ENCODE results near the gene ATRN.

The ATRN gene

DNA sequence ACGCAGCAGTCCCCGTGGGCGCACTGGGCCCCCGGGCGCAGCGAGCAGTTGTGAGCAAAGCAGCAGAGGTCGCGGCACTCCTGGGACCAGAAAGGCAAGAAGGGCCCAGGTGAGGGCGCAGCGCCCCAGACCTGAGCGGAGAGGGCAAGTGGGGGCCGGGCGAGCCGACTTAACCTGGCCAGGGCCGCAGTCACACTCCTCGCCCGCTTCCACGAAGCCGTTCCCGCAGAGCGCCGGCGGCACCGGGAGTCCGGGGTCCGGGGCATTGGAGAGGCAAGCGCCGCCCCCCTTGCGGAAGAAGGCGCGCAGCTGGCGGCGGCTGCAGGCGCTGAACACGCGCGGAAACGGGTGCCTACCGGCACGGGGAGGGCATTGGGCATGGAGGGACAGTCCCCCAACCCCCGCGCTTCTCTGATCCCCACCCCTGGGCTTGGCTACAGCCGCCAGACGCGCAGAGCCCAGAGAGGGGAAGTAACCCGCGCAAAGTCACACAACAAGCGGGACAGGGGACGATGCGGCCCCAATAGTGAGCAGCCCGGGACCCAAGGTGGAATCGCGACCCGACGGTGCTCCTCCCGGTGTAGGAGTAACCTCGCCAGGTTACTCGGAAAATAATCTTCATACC lies 201.8 kb downstream of the ATRN start:
- H3K27ac ChIP-seq (ENCODE audit: insufficient read depth in 1 of 2, low read depth in 1 of 2, low read length in 2 of 2, poor library complexity in 1 of 2, severe bottlenecking in 2 of 2) = no peak overlapping the region
- WGBS (ENCODE audit: insufficient coverage) = 2% methylated on average over 54 of the region's 58 CpGs
- H3K4me3 ChIP-seq (ENCODE audit: control insufficient read depth in 1 of 7, extremely low read depth in 1 of 7, insufficient read depth in 4 of 7, low read depth in 2 of 7, low read length in 6 of 7) = peak overlapping the region in 4 of 7 experiments; percentile 42 to 60 (median 52)
- DNase-seq = peak in 2 of 3 donors; percentile 53 to 62
- H3K36me3 ChIP-seq (ENCODE audit: control insufficient read depth in 4 of 4, insufficient read depth in 4 of 4, low read length in 3 of 4) = no peaks in the 10 kb centered on the region
- ChIA-PET CTCF (interaction anchor here (0.6 to 14.4 kb wide), 6 partner anchors 14 to 106 kb away, joined by 3 to 121 read pairs (median 4); partner anchors contain the start of gene SIGLEC1), POLR2A (no interaction called here)
- H3K9me3 ChIP-seq (ENCODE audit: control extremely low read depth in 1 of 5, control insufficient read depth in 4 of 5, insufficient read depth in 2 of 5, low read depth in 1 of 5, low read length in 4 of 5) = no peaks in the 10 kb centered on the region
- peaks cover 0 to 71% (median 19%) of the 10 kb centered on the region in 5 experiments for H3K27me3 ChIP-seq (replicated peaks in 2 of 5; ENCODE audit: control insufficient read depth in 4 of 5, insufficient read depth in 5 of 5, low read length in 4 of 5)
- peaks cover 0 to 14% (median 9%) of the 10 kb centered on the region in 4 experiments for H3K4me1 ChIP-seq (ENCODE audit: control extremely low read depth in 1 of 4, control insufficient read depth in 4 of 4, insufficient read depth in 4 of 4, low read length in 3 of 4)

DNA sequence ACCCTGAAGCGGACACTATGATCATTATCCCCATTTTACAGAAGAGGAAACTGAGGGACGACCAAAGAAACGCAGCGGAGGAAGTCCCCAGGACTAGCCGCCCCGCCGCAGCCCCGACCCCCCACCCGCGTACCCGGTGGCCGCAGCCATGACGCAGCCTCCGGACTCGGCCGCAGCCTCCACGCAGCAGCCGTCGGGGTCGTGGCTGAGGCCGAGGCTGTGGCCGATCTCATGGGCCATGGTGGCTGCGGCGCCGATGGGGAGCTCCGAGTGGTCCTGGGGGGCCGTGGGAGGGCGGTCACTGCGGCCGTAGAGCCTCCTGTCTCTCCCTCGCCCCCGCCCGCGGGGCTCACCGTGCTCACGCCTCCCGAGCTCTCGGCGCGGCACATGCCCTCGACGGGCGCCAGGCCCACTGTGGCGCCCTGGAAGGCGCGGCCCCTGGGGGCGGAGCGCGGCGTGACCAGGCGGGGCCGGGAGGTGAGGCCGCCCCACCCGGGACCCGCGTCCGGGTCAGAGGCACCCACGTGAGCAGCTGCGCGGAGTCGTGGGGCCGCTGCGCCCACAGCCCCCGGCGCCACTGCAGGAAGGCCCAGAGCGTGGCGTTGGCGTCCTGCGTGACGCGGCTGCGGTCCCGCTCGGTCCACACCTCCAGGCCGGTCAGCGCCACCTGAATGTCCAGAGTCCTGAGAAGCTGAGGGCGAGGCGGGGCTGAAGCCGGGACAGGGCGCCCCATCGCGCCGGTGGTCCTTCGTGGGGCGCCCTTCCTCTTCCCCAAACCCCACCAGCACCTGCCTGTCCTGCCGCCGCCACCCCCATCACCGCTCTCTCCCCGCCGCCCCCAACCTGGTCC lies 202.6 kb downstream of the ATRN start:
- H3K27ac ChIP-seq (ENCODE audit: insufficient read depth in 1 of 2, low read depth in 1 of 2, low read length in 2 of 2, poor library complexity in 1 of 2, severe bottlenecking in 2 of 2) = no peak overlapping the region
- peaks cover 0 to 78% (median 23%) of the 10 kb centered on the region in 5 experiments for H3K27me3 ChIP-seq (replicated peaks in 2 of 5; ENCODE audit: control insufficient read depth in 4 of 5, insufficient read depth in 5 of 5, low read length in 4 of 5)
- no peak for DNase-seq
- no peaks in the 10 kb centered on the region for H3K9me3 ChIP-seq (ENCODE audit: control extremely low read depth in 1 of 5, control insufficient read depth in 4 of 5, insufficient read depth in 2 of 5, low read depth in 1 of 5, low read length in 4 of 5)
- WGBS (ENCODE audit: insufficient coverage) = 35% methylated on average over 88 of the region's 90 CpGs
- CTCF ChIA-PET = interaction anchor here (1.3 to 14.4 kb wide), 6 partner anchors 14 to 95 kb away, joined by 4 to 121 read pairs (median 4); partner anchors contain the start of gene SIGLEC1
- H3K4me3 ChIP-seq (ENCODE audit: control insufficient read depth in 1 of 7, extremely low read depth in 1 of 7, insufficient read depth in 4 of 7, low read depth in 2 of 7, low read length in 6 of 7) = peak overlapping the region in 3 of 7 experiments; percentile 48 to 60 (median 57)
- POLR2A ChIA-PET = no interaction called here
- H3K4me1 ChIP-seq (ENCODE audit: control extremely low read depth in 1 of 4, control insufficient read depth in 4 of 4, insufficient read depth in 4 of 4, low read length in 3 of 4) = peaks cover 0 to 14% (median 9%) of the 10 kb centered on the region in 4 experiments
- H3K36me3 ChIP-seq (ENCODE audit: control insufficient read depth in 4 of 4, insufficient read depth in 4 of 4, low read length in 3 of 4) = no peaks in the 10 kb centered on the region

DNA sequence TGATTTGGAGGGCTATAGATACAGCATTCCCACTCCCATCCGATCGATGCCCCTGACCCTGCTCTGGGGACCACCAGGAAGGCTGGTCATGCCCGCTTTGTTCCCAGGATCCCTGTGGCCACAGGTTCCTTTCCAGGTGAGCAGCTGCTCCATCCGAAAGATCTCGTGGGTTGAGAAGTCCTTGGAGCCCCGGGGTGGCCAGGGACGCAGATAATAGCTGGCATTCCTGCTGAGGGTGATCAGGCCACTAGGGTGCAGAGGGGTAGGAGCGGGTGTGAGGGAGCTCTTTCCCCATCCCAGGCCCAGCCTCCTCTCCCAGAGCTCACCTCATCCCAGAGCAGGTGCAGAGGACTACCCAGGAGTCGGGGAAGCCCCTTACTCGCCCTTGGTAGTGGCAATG lies 203.6 kb downstream of the ATRN start:
- 80% methylated on average over 4 of the region's 10 CpGs for WGBS (ENCODE audit: insufficient coverage)
- Histone ChIP-seq H3K27ac (ENCODE audit: insufficient read depth in 1 of 2, low read depth in 1 of 2, low read length in 2 of 2, poor library complexity in 1 of 2, severe bottlenecking in 2 of 2) (no peak overlapping the region), H3K9me3 (ENCODE audit: control extremely low read depth in 1 of 5, control insufficient read depth in 4 of 5, insufficient read depth in 2 of 5, low read depth in 1 of 5, low read length in 4 of 5) (no peaks in the 10 kb centered on the region), H3K27me3 (replicated peaks in 2 of 5; ENCODE audit: control insufficient read depth in 4 of 5, insufficient read depth in 5 of 5, low read length in 4 of 5) (peaks cover 0 to 81% (median 27%) of the 10 kb centered on the region in 5 experiments), H3K4me3 (ENCODE audit: control insufficient read depth in 1 of 7, extremely low read depth in 1 of 7, insufficient read depth in 4 of 7, low read depth in 2 of 7, low read length in 6 of 7) (no peak overlapping the region), H3K4me1 (ENCODE audit: control extremely low read depth in 1 of 4, control insufficient read depth in 4 of 4, insufficient read depth in 4 of 4, low read length in 3 of 4) (peaks cover 0 to 14% (median 9%) of the 10 kb centered on the region in 4 experiments), H3K36me3 (ENCODE audit: control insufficient read depth in 4 of 4, insufficient read depth in 4 of 4, low read length in 3 of 4) (no peaks in the 10 kb centered on the region)
- DNase-seq = no peak
- POLR2A ChIA-PET = no interaction called here
- CTCF ChIA-PET = interaction anchor here (0.9 to 14.4 kb wide), 8 partner anchors 12 to 94 kb away, joined by 3 to 121 read pairs (median 4); partner anchors contain the start of gene SIGLEC1

DNA sequence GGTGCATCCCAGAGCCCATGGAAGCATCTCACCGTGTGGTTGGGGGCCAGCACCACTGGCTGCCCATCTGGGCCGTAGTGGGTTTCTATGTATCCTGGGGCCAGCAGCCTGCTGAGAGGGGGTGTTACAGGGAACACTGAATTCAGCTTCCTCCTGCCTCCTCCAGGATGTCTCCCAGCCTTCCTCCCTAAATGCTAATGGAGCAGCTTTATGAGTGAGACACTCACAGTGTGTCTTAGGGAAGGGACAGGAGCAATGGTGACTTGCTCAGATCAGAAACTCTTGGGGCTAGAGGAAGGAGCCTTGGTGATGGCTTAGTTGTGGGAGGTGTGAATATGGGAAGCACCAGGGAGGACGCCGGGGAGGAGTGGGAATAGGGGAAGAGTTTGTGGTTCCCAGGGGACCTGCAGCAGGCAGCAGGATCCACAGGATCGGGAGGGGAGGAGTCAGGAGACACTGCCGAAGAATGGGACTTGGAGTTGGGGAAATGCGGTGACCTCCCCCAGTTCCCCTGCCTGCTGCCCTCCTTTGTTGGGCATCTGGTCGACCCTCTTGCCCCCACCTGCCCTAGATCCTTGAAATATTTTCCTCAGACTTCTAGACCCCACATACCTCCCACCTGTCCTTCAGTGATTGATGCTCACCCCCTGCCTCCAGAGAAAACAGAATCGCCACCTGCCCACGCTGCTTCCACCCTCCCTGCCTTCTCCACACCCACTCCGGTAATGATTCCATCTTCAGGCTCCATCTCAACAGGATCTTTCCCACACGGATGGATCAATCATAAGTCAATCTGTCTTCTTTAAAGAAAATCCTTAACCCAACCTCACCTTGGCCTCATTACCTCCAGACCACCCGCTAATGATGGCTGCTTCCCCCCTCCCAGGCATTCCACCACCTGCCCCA lies 204.4 kb downstream of the ATRN start:
- Histone ChIP-seq H3K27me3 (replicated peaks in 2 of 5; ENCODE audit: control insufficient read depth in 4 of 5, insufficient read depth in 5 of 5, low read length in 4 of 5) (peaks cover 0 to 85% (median 30%) of the 10 kb centered on the region in 5 experiments), H3K36me3 (ENCODE audit: control insufficient read depth in 4 of 4, insufficient read depth in 4 of 4, low read length in 3 of 4) (no peaks in the 10 kb centered on the region), H3K9me3 (ENCODE audit: control extremely low read depth in 1 of 5, control insufficient read depth in 4 of 5, insufficient read depth in 2 of 5, low read depth in 1 of 5, low read length in 4 of 5) (no peaks in the 10 kb centered on the region), H3K4me1 (ENCODE audit: control extremely low read depth in 1 of 4, control insufficient read depth in 4 of 4, insufficient read depth in 4 of 4, low read length in 3 of 4) (peaks cover 0 to 14% (median 9%) of the 10 kb centered on the region in 4 experiments), H3K4me3 (ENCODE audit: control insufficient read depth in 1 of 7, extremely low read depth in 1 of 7, insufficient read depth in 4 of 7, low read depth in 2 of 7, low read length in 6 of 7) (peak overlapping the region in 1 of 7 experiments; percentile 1), H3K27ac (ENCODE audit: insufficient read depth in 1 of 2, low read depth in 1 of 2, low read length in 2 of 2, poor library complexity in 1 of 2, severe bottlenecking in 2 of 2) (no peak overlapping the region)
- DNase-seq = no peak
- WGBS (ENCODE audit: insufficient coverage) = 53% methylated on average over 9 of the region's 13 CpGs
- CTCF ChIA-PET = interaction anchor here (0.7 to 14.4 kb wide), 12 partner anchors 8 to 76 kb away, joined by 3 to 121 read pairs (median 4); partner anchors contain the start of gene SIGLEC1
- POLR2A ChIA-PET = no interaction called here

DNA sequence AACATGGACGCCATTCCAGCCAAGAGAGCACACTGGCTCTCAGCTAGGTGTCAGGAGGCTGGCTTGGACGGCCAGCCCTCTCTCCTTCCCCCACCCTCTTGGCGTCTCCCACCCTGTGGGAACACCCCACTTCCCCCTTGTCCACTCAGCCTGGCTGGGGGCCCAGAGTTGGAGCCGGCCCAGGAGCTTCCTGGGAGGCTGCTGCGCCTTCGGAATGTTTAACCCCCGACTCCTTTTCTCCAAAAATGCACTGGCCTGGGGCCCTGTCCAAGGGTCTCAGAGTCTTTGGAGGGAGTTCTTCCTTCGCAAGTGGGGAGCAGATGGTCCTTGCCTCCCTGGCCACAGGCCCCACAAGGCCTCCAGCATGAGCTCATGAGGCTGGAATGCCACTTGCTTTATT lies 206.9 kb downstream of the ATRN start:
- WGBS (ENCODE audit: insufficient coverage) = 90% methylated on average over 2 of the region's 8 CpGs
- no peak overlapping the region for H3K27ac ChIP-seq (ENCODE audit: insufficient read depth in 1 of 2, low read depth in 1 of 2, low read length in 2 of 2, poor library complexity in 1 of 2, severe bottlenecking in 2 of 2)
- no peaks in the 10 kb centered on the region for H3K9me3 ChIP-seq (ENCODE audit: control extremely low read depth in 1 of 5, control insufficient read depth in 4 of 5, insufficient read depth in 2 of 5, low read depth in 1 of 5, low read length in 4 of 5)
- peaks cover 0 to 84% (median 25%) of the 10 kb centered on the region in 5 experiments for H3K27me3 ChIP-seq (replicated peaks in 2 of 5; ENCODE audit: control insufficient read depth in 4 of 5, insufficient read depth in 5 of 5, low read length in 4 of 5)
- peaks cover 0 to 15% (median 7%) of the 10 kb centered on the region in 4 experiments for H3K4me1 ChIP-seq (ENCODE audit: control extremely low read depth in 1 of 4, control insufficient read depth in 4 of 4, insufficient read depth in 4 of 4, low read length in 3 of 4)
- H3K36me3 ChIP-seq (ENCODE audit: control insufficient read depth in 4 of 4, insufficient read depth in 4 of 4, low read length in 3 of 4) = no peaks in the 10 kb centered on the region
- no peak for DNase-seq
- no peak overlapping the region for H3K4me3 ChIP-seq (ENCODE audit: control insufficient read depth in 1 of 7, extremely low read depth in 1 of 7, insufficient read depth in 4 of 7, low read depth in 2 of 7, low read length in 6 of 7)
- ChIA-PET CTCF (interaction anchor here (0.5 to 14.4 kb wide), 11 partner anchors 11 to 342 kb away, joined by 3 to 121 read pairs (median 5); partner anchors contain the start of gene SIGLEC1), POLR2A (no interaction called here)

DNA sequence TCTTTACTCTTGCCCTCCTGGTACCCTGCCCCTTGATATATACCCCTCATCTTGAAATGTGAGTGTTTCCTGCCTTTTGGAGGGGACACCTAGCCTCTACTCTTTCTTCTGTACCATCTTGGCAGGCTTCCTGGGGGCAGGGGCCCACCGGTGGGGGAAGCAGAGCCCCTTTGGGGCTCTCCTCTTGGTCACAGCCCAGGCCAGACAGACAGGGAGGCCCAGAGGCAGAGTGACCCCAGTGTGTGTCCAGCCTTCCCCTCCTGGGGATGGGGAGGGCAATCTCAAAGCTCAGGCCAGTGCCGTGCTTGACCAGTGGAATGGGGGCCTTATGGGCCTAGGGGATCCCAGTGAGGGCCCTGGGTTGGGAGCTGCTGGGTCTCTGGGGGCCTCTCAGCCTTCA lies 207.4 kb downstream of the ATRN start:
- no peaks in the 10 kb centered on the region for H3K36me3 ChIP-seq (ENCODE audit: control insufficient read depth in 4 of 4, insufficient read depth in 4 of 4, low read length in 3 of 4)
- 79% methylated on average over 2 of the region's 2 CpGs for WGBS (ENCODE audit: insufficient coverage)
- H3K27me3 ChIP-seq (replicated peaks in 2 of 5; ENCODE audit: control insufficient read depth in 4 of 5, insufficient read depth in 5 of 5, low read length in 4 of 5) = peaks cover 0 to 84% (median 21%) of the 10 kb centered on the region in 5 experiments
- no peak overlapping the region for H3K4me3 ChIP-seq (ENCODE audit: control insufficient read depth in 1 of 7, extremely low read depth in 1 of 7, insufficient read depth in 4 of 7, low read depth in 2 of 7, low read length in 6 of 7)
- no peak overlapping the region for H3K27ac ChIP-seq (ENCODE audit: insufficient read depth in 1 of 2, low read depth in 1 of 2, low read length in 2 of 2, poor library complexity in 1 of 2, severe bottlenecking in 2 of 2)
- H3K9me3 ChIP-seq (ENCODE audit: control extremely low read depth in 1 of 5, control insufficient read depth in 4 of 5, insufficient read depth in 2 of 5, low read depth in 1 of 5, low read length in 4 of 5) = no peaks in the 10 kb centered on the region
- no peak for DNase-seq
- peaks cover 0 to 12% (median 4%) of the 10 kb centered on the region in 4 experiments for H3K4me1 ChIP-seq (ENCODE audit: control extremely low read depth in 1 of 4, control insufficient read depth in 4 of 4, insufficient read depth in 4 of 4, low read length in 3 of 4)
- ChIA-PET CTCF (interaction anchor here (0.8 to 14.4 kb wide), 9 partner anchors 11 to 101 kb away, joined by 3 to 121 read pairs (median 5); partner anchors contain the start of gene SIGLEC1), POLR2A (interaction anchor here (1.0 kb wide), 1 partner anchor 16 kb away, joined by 3 read pairs; no protein-coding TSS in a partner anchor)
